Mammary epithelial cell (primary cell): Measurements from ENCODE around the gene BHLHE40.
"Not testable (repeated sequence)": the region's sequence is repeated elsewhere in the genome, so short reads cannot be mapped to it uniquely, and the experiment has no call there.

Experiments
- EZH2 ChIP-seq: IDR thresholded peaks from 2 replicates; pipeline ENCODE4 v1.6.1; 2012; ENCODE audit warnings: low read length, inconsistent platforms, borderline replicate concordance
- TF ChIP-seq, protein P1 (sequence below), 2 donors: IDR thresholded peaks in 1 of 2; conservative IDR thresholded peaks in 1 of 2; 2 replicates each; pipeline ENCODE4 v1.5.1; 2011 to 2012; ENCODE audit warnings: inconsistent platforms in 2 of 2, low read length in 2 of 2, mild to moderate bottlenecking in 2 of 2, control low read depth in 1 of 2, low read depth in 1 of 2; ENCODE audit not compliant: insufficient read depth in 1 of 2; ENCODE audit errors: extremely low read depth in 1 of 2

DNA sequence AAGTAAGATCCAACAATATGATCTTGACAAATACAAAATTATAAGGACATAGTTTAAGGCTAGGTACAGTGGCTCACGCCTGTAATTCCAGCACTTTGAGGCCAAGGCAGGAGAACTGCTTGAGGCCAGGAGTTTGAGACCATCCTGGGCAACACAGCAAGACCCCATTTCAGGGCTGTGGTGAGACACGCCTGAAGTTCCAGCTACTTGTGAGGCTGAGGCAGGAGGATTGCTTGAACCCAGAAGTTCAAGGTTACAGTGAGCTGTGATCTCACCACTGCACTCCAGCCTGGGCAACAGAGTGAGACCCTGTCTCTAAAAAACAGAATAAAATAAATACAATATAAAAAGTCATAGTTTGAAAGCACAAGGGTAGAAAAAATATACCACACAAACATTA lies 17.4 kb upstream of the BHLHE40 start:
- TF ChIP-seq, protein P1, sequence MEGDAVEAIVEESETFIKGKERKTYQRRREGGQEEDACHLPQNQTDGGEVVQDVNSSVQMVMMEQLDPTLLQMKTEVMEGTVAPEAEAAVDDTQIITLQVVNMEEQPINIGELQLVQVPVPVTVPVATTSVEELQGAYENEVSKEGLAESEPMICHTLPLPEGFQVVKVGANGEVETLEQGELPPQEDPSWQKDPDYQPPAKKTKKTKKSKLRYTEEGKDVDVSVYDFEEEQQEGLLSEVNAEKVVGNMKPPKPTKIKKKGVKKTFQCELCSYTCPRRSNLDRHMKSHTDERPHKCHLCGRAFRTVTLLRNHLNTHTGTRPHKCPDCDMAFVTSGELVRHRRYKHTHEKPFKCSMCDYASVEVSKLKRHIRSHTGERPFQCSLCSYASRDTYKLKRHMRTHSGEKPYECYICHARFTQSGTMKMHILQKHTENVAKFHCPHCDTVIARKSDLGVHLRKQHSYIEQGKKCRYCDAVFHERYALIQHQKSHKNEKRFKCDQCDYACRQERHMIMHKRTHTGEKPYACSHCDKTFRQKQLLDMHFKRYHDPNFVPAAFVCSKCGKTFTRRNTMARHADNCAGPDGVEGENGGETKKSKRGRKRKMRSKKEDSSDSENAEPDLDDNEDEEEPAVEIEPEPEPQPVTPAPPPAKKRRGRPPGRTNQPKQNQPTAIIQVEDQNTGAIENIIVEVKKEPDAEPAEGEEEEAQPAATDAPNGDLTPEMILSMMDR (conservative IDR thresholded peaks at IDR 0.05 in 1 of 2, IDR thresholded peaks at IDR 0.05 in 1 of 2; ENCODE audit: extremely low read depth in 1 of 2, insufficient read depth in 1 of 2, low read depth in 1 of 2, low read length in 2 of 2) = not testable (repeated sequence)
- TF ChIP-seq EZH2 = not testable (repeated sequence)
